Suprapubic skin (tissue), 3 donors: Measurements from ENCODE around the gene PIK3AP1.

Experiments used
- CTCF ChIP-seq, 2 donors: fragments of 200-600 bp in 1 of 2; fragments of 450-650 bp in 1 of 2; sonication (generic) in 1 of 2; IDR thresholded peaks; one replicate each; pipeline ENCODE4 v1.5.1; 2016 to 2019; ENCODE audit warnings: antibody characterized with exemption in 2 of 2, mild to moderate bottlenecking in 1 of 2, moderate library complexity in 1 of 2
- POLR2A ChIP-seq, 2 donors: fragments of 450-650 bp; IDR thresholded peaks; one replicate each; pipeline ENCODE4 v1.6.1; 2017; ENCODE audit warnings: antibody characterized with exemption in 2 of 2, mild to moderate bottlenecking in 2 of 2, moderate library complexity in 2 of 2

- TF ChIP-seq CTCF (IDR thresholded peaks at IDR 0.05) (no peak), POLR2A (IDR thresholded peaks at IDR 0.05) (no peak)
These were observed 154.5 kb downstream of the PIK3AP1 start for GRCh38 chr10:96565774-96566173.
